Natural killer cell treated with Interleukin-12 subunit alpha and Interleukin-12 subunit beta and Interleukin-15 and Interleukin-18, amount 100 ng/mL, for 72 hours (primary cell): ENCODE results near the gene ALKBH5. TPM values are rescaled to one million over a fixed set of nuclear protein-coding genes. Genes with fewer than 3 reads are reported as not detected.

Experiments
- ATAC-seq, 2 donors: fragments of 150-1000 bp; cut with Tn5 transposase in 1 of 2; sonication (Bioruptor Pico), chemical (Tn5 transposase) in 1 of 2; 2 replicates each; pipeline ENCODE4 v1.10.0; 2021
- DNase-seq: peaks from one replicate; pipeline ENCODE4 v3.0.0; 2022; ENCODE audit warnings: low spot score
- H3K27ac Mint-ChIP-seq, 2 donors: 1 replicate in 1 of 2; 2 replicates in 1 of 2; pipeline ENCODE4 v1.8.0; 2022; ENCODE audit warnings: mixed read lengths in 2 of 2, mild to moderate bottlenecking in 1 of 2, moderate library complexity in 1 of 2
- H3K27me3 Mint-ChIP-seq, 2 donors: 1 replicate in 1 of 2; 2 replicates in 1 of 2; pipeline ENCODE4 v1.8.0; 2022; ENCODE audit warnings: mixed read lengths in 2 of 2
- H3K36me3 Mint-ChIP-seq: one replicate; pipeline ENCODE4 v1.8.0; 2022; ENCODE audit warnings: mixed read lengths
- H3K4me1 Mint-ChIP-seq, 2 donors: 1 replicate in 1 of 2; 2 replicates in 1 of 2; pipeline ENCODE4 v1.8.0; 2022; ENCODE audit warnings: low read depth in 2 of 2, mixed read lengths in 2 of 2, mild to moderate bottlenecking in 1 of 2
- H3K4me3 Mint-ChIP-seq: one replicate; pipeline ENCODE4 v1.8.0; 2022; ENCODE audit warnings: mixed read lengths
- H3K9me3 Mint-ChIP-seq: 2 replicates; pipeline ENCODE4 v1.8.0; 2022; ENCODE audit warnings: mixed read lengths
- total RNA-seq, 2 donors: library from RNA; stranded (reverse); gene quantifications; one replicate each; pipeline ENCODE4 v1.2.3, GENCODE V29; 2022

The ALKBH5 gene
- total RNA-seq, 2 donors from 2014 or later: 121 to 123 TPM

DNA sequence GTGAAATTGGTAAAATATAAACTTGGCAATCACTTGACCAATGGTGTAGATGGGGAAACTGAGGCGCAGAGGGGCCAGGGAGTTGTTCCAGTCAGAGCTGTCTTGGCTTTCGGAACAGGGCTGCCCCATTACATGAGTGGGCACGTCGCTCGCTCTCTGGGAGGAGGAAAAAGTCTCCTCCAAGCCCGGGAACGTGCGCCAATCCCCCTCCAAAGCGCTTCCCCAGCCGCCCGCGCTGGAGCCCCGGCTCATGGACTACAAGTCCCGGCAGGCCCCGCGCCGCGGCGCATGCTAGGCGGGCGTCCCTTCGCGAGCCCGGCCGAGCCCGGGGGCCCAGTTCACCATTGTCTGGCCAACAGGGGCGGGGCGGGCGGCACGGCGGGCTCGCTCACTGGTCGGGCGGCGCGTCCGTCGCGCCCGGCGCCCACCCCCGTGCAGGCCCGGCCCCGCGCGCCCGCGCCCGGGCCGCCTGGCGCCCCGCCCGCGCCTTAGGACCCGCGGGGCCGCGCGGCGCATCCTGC, 41.6 kb downstream of the ALKBH5 start, which contains the start of gene LLGL1:
Gene LLGL1 (plus strand): TSS at position 515 of the 521 bp plus-strand sequence. CDS start 48 bp downstream, outside the sequence.
- Mint-ChIP-seq H3K27me3 (no peaks in the 10 kb centered on the region), H3K36me3 (no peaks in the 10 kb centered on the region), H3K4me1 (peaks cover 6 to 22% of the 10 kb centered on the region in 2 donors), H3K4me3 (peak within 1 kb of the TSS; percentile 93), H3K27ac (peak within 1 kb of the TSS; percentile 66 to 86), H3K9me3 (no peaks in the 10 kb centered on the region)
- ATAC-seq (peak; percentile 99), DNase-seq (peak; percentile 98)

DNA sequence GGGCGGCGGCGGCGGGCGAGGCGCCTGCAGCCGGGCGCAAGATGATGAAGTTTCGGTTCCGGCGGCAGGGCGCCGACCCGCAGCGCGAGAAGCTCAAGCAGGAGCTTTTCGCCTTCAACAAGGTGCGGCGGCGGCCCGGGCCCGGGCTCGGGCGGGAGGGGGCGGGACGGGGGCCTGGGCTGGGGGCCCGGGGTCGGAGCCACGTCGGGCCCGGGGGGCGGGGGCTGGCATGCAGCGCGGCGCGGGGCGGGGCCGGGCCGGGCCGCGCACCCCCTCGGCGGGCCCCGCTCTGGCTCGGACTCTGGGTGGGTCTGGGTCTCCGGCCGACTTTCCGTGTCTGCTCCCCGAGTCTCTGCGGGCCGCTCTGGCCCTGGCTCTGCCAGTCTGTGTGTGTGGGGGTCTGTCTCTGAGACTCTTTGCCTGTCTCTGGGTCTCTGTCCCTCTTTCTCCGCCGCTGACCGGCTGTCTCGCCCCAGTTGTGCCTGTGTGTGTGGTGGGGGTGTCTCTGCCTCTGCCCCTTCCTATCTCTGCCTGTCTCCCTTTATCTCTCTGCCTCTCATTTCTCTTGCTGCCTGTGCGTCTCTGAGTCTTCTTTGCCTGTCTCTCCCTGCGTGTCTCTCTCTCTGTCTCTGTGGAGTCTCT, 42.1 kb downstream of the ALKBH5 start:
- DNase-seq: no peak
- peak overlapping the region; percentile 93 for H3K4me3 Mint-ChIP-seq
- H3K27ac Mint-ChIP-seq: peak overlapping the region; percentile 66 to 86
- H3K27me3 Mint-ChIP-seq: no peaks in the 10 kb centered on the region
- no peaks in the 10 kb centered on the region for H3K9me3 Mint-ChIP-seq
- H3K36me3 Mint-ChIP-seq: no peaks in the 10 kb centered on the region
- peaks cover 6 to 22% of the 10 kb centered on the region in 2 donors for H3K4me1 Mint-ChIP-seq
- peak; percentile 56 to 58 for ATAC-seq

DNA sequence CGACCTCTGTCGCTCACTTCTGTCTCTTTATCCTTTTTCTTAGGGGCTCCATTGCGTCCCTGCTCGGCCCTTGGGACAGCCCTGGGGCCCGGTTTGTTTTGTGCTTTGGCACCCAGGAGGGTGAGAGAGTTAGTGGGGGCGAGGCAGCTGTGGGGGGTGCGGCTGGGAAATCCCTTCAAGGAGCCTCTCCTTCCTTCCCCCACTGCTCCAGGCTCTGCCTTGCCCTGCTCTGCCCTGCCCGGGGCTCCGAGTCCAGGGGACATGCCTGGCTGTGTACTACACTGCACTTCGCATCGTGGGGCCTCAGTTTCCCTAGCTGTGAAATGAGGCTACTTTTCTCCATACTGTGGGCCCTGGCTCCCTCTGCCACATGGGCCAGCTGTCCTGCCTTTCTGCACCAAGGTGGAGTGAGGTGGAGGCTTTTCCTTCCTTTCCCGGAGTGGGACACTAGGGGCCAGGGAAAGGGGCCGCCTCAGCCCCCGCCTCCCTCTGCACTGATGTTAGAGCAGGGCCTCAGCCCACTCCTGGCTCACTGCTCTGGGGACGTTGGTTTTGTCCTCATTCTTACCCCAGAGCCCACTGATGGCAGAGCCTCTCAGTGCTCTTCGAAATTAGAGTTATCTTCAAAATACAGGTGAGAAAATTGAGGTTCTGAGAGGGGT, 42.8 kb downstream of the ALKBH5 start:
- ATAC-seq (no peak), DNase-seq (no peak)
- Mint-ChIP-seq H3K9me3 (no peaks in the 10 kb centered on the region), H3K36me3 (no peaks in the 10 kb centered on the region), H3K27ac (peak overlapping the region; percentile 66 to 86), H3K27me3 (no peaks in the 10 kb centered on the region), H3K4me1 (peaks cover 6 to 22% of the 10 kb centered on the region in 2 donors), H3K4me3 (peak overlapping the region; percentile 93)

DNA sequence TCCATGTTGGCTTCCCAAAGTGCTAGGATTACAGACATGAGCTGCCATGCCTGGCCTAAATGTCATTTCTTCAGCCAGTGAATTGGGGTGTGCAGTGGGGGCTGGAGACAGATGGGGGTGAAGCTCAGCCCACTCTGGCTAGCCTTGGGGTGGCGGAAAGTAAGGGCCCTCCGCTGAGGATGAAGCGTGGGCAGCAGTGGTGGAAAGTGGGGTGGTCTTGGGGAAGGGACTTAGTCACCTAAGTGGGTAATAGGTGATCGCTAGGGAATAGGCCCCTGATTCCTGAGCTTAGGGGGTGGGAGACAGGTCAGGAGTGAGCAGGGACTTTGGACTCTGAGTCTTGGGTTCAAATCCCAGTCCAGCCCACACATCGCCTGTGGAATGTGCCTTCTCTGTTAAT, 44.0 kb downstream of the ALKBH5 start:
- H3K27ac Mint-ChIP-seq: peak overlapping the region in 1 of 2 donors; percentile 28
- H3K4me1 Mint-ChIP-seq: peaks cover 6 to 22% of the 10 kb centered on the region in 2 donors
- H3K9me3 Mint-ChIP-seq: no peaks in the 10 kb centered on the region
- H3K36me3 Mint-ChIP-seq: no peaks in the 10 kb centered on the region
- DNase-seq (no peak), ATAC-seq (no peak)
- no peaks in the 10 kb centered on the region for H3K27me3 Mint-ChIP-seq
- no peak overlapping the region for H3K4me3 Mint-ChIP-seq

DNA sequence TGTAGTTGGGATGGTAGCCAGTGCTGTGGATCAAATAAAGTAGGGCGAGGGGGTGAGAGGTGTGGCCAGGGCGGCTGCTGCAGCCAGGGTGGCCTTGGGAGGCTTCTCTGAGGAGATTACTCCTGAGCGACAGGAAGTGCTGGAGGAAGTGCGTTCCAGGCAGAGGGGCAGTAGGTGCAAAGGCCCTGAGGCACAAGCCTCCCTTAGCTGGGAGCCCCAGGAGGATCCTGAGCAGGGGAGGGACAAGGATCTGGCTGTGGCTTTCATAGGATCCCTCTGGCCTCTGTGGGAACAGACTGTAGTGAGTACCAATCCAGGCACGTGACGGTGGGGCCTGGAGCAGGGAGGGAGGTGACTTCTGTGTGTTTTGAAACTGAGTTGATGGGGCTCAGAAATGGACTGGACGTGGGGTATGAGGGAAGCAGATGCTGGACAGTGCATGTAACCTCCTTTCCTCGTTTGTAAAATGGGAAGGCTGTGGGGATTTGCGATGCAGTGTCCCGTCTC, 44.6 kb downstream of the ALKBH5 start:
- no peaks in the 10 kb centered on the region for H3K36me3 Mint-ChIP-seq
- no peaks in the 10 kb centered on the region for H3K27me3 Mint-ChIP-seq
- H3K9me3 Mint-ChIP-seq: no peaks in the 10 kb centered on the region
- ATAC-seq: no peak
- peaks cover 6 to 22% of the 10 kb centered on the region in 2 donors for H3K4me1 Mint-ChIP-seq
- peak overlapping the region in 1 of 2 donors; percentile 28 for H3K27ac Mint-ChIP-seq
- H3K4me3 Mint-ChIP-seq: no peak overlapping the region
- DNase-seq: no peak

DNA sequence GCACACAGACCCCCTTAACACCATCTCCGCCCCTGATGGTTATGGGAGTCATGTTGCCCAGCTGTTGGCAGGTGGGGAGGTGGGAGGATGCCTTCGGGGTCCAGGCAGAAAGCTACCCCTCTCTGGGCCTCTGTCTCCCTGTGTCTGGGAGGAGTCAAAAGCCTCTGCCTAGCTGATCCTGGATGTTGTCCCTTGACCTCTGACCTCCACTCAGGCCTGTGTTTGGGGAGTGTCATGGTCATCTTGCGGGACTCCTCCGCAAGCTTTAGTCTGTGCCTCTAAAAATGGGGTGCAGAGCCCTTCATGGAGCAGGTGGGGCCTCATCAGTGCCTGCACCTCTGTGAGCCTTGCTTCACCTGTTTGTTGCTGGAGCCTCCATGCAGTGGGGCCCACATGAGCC, 45.6 kb downstream of the ALKBH5 start:
- Mint-ChIP-seq H3K27me3 (no peaks in the 10 kb centered on the region), H3K27ac (no peak overlapping the region), H3K4me1 (peaks cover 6 to 22% of the 10 kb centered on the region in 2 donors), H3K36me3 (no peaks in the 10 kb centered on the region), H3K4me3 (no peak overlapping the region), H3K9me3 (no peaks in the 10 kb centered on the region)
- no peak for ATAC-seq
- DNase-seq: no peak

DNA sequence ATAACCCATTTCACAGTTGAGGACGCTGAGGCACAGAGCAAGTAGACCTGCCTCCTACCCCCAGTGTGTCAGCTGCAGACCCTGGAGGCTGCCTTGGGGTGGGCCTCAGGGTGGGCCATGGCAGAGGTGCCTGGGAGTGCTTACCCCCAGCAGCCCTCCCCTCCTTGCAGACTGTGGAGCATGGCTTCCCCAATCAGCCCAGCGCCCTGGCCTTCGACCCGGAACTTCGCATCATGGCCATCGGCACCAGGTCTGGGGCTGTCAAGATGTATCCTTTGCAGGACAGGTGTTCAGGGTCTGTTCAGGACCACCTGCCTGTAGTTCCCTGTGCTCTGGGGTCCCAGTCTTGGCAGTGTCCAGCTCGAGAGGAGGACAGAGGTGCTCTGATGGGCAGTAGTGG, 46.1 kb downstream of the ALKBH5 start:
- Mint-ChIP-seq H3K4me3 (no peak overlapping the region), H3K9me3 (no peaks in the 10 kb centered on the region), H3K4me1 (peaks cover 6 to 22% of the 10 kb centered on the region in 2 donors), H3K27ac (no peak overlapping the region), H3K36me3 (no peaks in the 10 kb centered on the region), H3K27me3 (no peaks in the 10 kb centered on the region)
- no peak for DNase-seq
- no peak for ATAC-seq

DNA sequence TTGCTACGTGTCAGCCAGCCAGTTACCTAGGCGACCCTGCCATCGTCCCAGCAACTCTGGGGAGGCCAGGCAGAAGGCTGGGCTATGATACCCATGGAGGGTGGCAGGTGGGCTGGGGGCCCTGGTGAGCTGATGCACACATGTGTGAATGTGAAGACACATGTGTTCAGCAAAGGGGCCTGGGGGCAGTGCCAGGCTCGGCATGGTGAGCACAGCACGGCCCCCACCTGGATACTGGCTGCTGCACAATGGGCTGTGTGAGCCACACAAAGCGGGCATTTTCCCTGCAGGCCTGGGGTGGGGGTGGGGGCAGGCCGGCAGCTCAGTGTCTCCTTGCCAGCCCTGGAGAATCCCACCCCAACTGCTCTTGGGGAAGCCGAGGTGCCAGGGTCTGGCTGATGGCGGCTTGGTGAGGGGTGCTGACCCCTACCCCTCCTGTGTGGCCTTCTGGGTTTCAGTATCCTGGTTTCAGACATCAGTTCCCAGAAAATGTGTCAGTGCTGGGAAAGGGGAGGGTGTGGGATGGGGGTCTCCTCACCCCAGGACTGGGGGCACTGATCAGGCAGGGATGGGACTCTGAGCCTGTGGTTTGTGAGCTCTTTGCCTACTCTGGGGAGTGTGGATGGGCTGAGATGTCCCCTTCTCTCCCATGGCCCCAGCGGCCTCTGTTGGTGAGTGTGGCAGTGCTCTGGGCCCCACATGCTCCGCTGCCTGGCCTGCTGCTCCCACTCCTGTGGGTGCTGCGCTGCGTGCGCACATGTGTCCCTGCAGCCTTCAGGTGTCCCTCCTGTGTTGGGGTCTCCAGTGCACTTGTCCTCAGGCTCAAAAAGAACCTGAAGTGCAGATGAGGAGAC, 46.9 kb downstream of the ALKBH5 start:
- Mint-ChIP-seq H3K4me1 (peaks cover 6 to 22% of the 10 kb centered on the region in 2 donors), H3K36me3 (no peaks in the 10 kb centered on the region), H3K27me3 (no peaks in the 10 kb centered on the region), H3K27ac (no peak overlapping the region), H3K4me3 (no peak overlapping the region), H3K9me3 (no peaks in the 10 kb centered on the region)
- ATAC-seq (no peak), DNase-seq (no peak)

DNA sequence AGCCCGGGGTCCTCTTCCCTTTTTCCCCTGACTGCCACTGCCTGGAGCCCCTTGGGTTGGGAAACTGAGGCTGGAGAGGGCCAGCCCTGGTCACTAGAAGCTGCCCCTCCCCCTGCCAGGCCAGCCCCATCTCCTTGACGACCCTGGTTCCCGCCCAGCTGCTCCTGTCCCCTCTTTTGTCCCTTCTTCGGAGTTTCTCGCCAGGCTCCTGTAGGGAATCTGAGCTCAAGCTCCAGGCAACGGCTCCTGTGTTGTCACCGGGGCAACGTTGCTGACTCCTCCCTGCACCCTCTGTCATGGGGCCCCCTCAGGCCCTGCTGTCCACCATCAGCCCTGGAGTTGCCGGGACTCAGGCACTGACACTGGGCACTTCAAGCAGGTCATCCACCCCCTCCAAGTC, 47.5 kb downstream of the ALKBH5 start:
- DNase-seq: no peak
- Mint-ChIP-seq H3K36me3 (no peaks in the 10 kb centered on the region), H3K4me1 (peaks cover 2 to 21% of the 10 kb centered on the region in 2 donors), H3K27me3 (no peaks in the 10 kb centered on the region), H3K4me3 (no peak overlapping the region), H3K9me3 (no peaks in the 10 kb centered on the region), H3K27ac (no peak overlapping the region)
- no peak for ATAC-seq

DNA sequence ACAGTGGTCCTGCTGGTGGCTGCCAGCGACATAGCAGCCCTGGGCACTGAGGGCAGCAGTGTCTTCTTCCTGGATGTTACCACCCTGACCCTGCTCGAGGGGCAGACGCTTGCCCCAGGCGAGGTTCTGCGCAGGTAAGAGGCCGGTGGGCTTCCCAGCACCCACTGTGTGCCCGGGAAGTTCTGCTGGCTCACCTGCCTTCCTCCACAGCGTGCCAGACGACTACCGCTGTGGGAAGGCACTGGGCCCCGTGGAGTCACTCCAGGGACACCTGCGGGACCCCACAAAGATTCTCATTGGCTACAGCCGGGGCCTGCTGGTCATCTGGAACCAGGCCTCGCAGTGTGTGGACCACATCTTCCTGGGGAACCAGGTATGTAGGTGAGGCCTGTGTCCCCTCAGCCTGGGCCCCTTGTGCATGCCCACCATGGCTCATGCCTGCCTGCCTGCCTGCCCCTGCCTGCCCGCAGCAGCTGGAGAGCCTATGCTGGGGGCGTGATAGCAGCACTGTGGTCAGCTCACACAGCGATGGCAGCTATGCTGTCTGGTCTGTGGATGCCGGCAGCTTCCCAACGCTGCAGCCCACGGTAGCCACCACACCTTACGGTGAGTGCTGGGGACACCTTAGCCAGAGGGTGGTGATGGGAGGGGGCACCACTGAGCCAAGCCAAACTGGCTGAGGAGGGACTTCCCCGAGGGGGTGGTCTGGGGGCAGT, 50.3 kb downstream of the ALKBH5 start:
- Mint-ChIP-seq H3K27ac (no peak overlapping the region), H3K4me1 (peaks cover 0 to 3% of the 10 kb centered on the region in 2 donors), H3K9me3 (no peaks in the 10 kb centered on the region), H3K36me3 (no peaks in the 10 kb centered on the region), H3K27me3 (no peaks in the 10 kb centered on the region), H3K4me3 (no peak overlapping the region)
- ATAC-seq (no peak), DNase-seq (no peak)

DNA sequence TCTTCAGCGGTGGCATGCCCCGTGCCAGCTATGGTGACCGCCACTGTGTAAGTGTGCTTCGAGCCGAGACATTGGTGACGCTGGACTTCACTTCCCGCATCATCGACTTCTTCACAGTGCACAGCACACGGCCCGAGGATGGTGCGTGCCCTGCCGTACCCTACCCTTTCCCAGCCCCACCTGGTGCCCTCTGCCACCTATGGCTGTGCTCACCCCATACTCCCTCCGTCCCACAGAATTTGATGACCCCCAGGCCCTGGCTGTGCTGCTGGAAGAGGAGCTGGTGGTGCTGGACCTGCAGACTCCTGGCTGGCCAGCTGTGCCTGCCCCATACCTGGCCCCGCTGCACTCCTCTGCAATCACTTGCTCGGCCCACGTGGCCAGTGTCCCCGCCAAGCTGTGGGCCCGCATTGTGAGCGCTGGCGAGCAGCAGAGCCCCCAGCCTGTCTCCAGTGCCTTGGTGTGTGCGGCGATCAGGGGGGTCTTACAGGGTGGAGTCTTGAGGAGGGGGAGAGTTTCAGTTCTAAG, 51.3 kb downstream of the ALKBH5 start:
- Mint-ChIP-seq H3K9me3 (no peaks in the 10 kb centered on the region), H3K4me1 (peaks cover 0 to 3% of the 10 kb centered on the region in 2 donors), H3K4me3 (no peak overlapping the region), H3K27ac (no peak overlapping the region), H3K27me3 (no peaks in the 10 kb centered on the region), H3K36me3 (no peaks in the 10 kb centered on the region)
- ATAC-seq (no peak), DNase-seq (no peak)

DNA sequence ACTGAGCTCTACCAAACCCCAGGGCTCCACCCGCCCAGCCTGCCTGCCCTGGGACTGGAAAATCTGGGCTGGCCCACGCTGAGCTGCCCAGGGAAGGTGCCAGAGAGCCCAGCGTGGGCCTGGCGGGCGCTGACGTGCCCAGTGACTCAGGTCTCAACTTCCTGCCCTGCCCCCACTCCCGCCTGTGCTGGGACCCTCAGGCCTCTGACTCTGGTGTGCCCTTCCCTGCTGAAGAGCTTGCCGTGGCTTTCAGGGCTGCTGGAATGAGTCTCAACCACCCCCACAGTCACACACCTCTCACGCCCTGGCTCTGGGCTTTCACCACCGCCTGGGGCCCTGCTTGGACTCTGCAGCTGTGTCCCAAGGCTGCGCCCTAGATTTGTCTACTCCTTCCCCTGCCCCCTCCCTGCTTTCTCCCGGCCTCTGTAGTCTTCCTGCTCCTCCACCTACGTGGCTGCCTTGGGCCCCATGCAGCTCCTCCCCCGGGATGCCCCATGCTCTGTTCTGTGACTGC, 52.2 kb downstream of the ALKBH5 start:
- DNase-seq (no peak), ATAC-seq (peak in 1 of 2 donors; percentile 31)
- H3K27ac Mint-ChIP-seq: peak overlapping the region in 1 of 2 donors; percentile 11
- no peaks in the 10 kb centered on the region for H3K9me3 Mint-ChIP-seq
- H3K27me3 Mint-ChIP-seq: no peaks in the 10 kb centered on the region
- H3K36me3 Mint-ChIP-seq: no peaks in the 10 kb centered on the region
- peaks cover 0 to 3% of the 10 kb centered on the region in 2 donors for H3K4me1 Mint-ChIP-seq
- no peak overlapping the region for H3K4me3 Mint-ChIP-seq

DNA sequence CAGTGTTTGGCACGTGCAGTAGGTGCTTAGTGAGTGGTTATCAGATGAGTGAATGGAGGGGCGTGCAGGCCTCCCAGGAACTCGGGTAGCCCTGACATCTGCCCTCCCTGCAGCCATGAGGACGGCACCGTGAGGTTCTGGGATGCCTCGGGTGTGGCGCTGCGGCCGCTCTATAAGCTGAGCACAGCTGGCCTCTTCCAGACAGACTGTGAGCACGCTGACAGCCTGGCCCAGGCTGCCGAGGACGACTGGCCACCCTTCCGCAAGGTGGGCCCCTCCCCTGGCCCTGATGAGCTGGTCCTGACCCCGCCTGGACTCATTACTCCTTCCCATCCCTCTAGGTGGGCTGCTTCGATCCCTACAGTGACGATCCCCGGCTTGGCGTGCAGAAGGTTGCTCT, 52.9 kb downstream of the ALKBH5 start:
- no peak overlapping the region for H3K27ac Mint-ChIP-seq
- ATAC-seq: no peak

More for the DNA sequence above, 52.9 kb downstream of the ALKBH5 start:
- no peaks in the 10 kb centered on the region for H3K27me3 Mint-ChIP-seq
- DNase-seq: no peak
- peaks cover 0 to 3% of the 10 kb centered on the region in 2 donors for H3K4me1 Mint-ChIP-seq
- no peak overlapping the region for H3K4me3 Mint-ChIP-seq
- no peaks in the 10 kb centered on the region for H3K9me3 Mint-ChIP-seq
- H3K36me3 Mint-ChIP-seq: no peaks in the 10 kb centered on the region
